ENCODE measurements around the gene FAM89B.
A peak's percentile ranks its signal among the peaks of the same experiment; 100 is the strongest.

The FAM89B gene

DNA sequence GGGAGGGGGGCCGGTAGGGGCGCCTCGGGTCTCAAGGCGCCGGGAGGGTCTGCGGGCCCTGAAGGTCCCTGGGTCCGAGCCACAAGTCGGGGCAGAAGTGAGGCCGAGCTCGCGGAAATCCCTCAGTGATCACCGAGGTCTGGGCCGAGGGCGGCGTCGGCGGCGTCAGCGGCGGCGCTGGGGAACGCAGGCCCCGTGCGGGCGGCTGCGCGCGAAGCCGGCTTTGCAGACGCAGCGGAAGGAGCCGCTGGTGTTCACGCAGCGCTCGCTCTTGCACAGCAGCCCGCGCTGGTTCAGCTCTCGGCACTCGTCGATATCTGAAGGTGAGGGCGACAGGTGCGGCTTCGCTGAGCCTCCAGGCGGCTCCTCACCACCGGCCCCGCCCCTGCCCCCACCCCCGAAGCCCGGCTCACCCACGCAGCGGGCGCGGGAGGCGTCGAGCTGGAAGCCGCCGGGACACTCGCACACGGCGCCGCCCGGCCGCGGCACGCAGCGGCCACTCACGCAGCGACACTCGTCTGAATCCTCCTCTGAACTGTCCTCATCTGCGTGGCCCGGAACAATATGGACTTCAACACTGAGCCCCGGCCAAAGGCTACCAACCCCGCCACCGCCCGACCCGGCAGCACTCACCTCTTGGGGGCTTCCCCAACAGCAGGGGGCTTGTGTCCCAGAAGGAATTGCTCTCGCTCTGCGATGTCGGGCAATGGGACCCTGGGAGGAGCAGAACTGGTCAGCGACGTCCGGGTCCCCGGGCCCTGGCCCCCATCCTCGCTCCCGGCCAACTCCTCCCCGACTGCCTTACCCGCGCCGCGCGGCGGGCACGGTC, 33.2 kb upstream of the FAM89B start:
- DNase-seq (ENCODE audit: low read depth) = no peak

GRCh38 chr11:65539744-65540289, 32.5 kb upstream of the FAM89B start:
- DNase-seq (ENCODE audit: low read depth) = no peak

DNA sequence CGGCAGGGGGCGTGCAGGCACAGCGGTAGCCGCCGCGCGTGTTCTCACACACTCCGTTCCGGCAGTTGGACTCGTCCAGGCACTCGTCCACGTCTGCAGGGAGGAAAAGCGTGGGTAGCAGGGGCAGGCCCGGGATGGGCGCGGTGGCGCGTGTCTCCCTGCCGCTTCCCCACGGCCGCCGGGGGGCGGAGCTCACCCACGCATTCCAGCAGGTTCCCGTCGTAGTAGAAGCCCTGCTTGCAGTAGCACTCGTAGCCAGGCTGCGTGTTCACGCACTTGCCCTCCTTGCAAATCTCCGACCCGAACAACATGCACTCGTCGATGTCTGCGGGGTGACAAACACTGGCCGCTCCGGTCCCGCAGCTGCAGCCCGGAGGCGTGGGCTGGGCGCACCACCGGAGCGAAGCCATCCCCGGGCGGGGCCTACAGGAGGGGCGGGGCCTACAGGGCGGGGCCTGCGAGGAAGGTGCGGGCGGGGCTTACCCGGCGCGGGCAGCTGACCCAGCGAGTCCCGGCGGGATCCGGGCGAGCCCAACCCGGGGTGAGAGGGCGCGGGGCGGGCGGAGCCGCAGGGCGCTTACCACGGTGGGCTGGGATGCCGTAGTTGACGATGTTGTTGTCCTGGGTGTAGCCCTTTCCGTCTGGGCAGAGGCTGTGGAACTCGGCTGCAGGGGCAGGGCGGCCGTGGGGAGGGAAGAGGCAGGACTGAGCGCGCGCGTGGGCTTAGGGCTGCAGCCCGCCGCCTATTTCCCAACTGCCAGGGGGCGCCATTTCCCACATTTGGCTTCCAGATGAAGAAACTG, 31.8 kb upstream of the FAM89B start:
- DNase-seq (ENCODE audit: low read depth) = peak; percentile 75

- no peak for DNase-seq (ENCODE audit: low read depth)
Measured at GRCh38 chr11:65541093-65541982, 31.0 kb upstream of the FAM89B start.

DNA sequence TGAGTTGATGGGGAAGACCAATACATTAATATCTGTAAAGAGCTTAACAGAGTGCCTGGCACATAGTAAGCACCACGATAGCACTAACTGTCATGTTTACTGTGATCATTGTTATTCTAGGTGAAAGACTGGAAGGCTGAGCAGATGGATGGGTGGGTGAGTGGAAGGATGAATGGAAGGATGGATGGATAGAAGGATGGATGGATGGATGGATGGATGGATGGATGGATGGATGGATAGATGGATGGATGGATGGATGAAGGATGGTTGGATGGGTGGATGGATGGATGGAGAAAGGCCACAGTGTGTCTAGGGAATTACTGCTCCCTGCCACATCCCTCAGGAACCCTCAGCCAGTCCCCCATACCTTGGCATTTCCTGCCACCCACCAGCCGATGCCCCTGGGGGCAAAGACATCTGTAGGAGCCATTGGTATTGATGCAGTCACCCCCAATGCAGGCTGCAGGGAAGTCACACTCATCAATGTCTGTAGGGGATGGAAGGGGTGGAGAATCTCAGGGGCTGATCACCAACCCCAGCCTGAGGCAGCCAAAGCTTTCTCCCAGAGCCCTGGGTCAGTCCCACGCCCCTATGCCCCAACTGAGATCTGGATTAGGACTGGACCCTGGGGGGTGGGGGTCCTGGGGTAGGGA, 29.5 kb upstream of the FAM89B start:
- DNase-seq (ENCODE audit: low read depth) = no peak

DNA sequence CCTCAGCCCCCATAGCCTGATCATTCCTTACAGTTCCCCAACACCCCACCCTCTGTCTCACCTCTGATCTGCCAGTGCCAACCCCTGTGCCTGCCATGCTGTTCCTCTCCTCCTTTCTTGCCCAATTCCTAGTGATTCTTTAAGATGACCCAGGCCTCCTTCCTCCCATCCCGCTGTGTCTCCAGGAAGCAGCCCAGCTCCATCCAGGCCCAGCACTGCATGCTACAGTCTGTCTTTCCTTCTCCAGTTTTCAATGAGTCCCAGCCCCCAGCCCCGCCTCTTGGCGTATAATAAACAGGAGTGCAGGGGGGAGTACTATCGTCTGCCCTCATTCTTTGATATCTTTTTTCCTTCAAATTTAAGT, 26.5 kb upstream of the FAM89B start:
- DNase-seq (ENCODE audit: low read depth) = no peak

DNA sequence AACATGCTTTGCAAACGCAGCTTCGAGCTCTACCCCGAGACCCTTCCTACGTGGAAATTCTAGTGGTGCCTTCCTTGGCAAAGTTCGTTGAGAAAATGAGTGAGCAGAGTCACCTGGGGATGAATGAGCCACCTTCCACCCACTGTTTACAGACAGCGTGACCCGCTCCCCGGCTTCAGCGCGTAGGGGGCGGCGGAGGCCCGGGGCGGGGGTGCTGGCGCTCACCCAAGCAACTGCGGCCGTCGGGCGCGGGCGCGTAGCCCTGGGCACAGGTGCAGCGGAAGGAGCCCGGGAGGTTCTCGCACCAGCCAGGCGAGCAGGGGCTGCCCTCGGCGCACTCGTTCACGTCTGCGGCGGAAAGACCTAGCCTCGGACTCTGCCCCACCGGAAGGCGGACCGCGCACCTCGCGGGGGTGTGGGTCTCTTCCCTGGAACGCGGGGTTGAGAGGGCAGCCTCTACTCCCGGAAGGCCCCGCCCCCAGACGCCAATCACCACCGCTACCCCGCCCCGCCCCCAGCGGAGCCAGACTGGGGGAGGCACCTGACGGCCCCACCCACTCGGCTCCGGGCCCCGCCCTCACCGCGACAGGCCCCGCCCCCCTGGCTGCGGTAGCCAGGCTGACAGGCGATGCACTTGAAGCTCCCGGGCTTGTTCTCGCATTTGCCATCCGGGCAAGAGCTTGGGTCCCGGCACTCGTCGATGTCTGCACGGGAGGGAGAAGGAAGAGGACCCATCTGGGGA, 25.9 kb upstream of the FAM89B start:
- peak; percentile 98 for DNase-seq (ENCODE audit: low read depth)

DNA sequence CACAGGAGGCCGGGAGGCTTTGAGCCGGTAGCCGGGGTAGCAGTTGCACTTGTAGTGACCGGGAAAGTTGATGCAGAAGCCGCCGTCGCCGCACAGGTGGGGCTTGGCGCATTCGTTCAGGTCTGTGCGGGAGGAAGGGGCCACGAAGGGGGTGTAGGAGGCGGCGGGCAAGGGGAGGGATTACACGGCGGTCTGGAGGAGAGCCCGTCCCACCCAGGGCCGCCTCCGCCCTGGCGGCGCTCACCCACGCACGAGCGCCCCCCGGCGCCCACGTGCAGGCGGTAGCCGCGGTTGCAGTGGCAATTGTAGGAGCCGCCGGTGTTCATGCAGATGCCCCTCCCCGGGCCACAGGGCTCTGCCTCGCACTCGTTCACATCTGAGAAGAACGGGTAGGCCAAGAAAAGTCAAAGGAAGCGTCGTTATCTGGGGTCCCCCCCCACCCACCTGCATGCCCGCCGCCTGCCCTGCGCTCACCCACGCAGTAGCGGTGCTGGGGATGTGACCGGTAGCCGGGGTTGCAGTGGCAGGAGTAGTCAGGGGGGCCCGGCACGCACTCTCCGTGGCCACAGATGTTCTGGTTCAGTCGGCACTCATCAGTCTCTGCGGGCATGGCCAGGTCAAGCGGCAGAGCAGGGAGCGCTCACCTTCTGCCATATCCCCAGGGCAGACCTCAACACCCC, 24.8 kb upstream of the FAM89B start:
- DNase-seq (ENCODE audit: low read depth) = peak; percentile 38

DNA sequence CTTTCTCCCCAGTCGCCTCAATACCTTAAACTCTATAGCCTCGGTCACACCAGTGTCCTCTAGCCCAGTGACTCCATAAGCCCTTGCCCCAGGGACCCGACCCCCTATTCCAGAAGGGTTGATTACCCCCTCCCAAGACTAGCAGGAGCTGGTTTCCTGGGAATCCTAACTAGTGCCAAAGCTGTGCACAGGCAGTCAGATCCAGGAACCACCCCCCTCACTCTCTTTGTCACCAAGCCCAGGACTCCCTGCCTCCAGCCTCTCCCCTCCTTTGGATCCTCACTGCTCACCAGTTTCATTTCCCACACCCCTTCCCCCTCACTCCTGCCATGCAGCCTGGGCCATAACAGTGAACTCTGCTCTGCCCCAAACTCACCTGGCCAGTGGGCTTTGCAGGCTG, 23.9 kb upstream of the FAM89B start:
- DNase-seq (ENCODE audit: low read depth) = no peak

GRCh38 chr11:65549096-65549495, 23.2 kb upstream of the FAM89B start:
- no peak for DNase-seq (ENCODE audit: low read depth)

DNA sequence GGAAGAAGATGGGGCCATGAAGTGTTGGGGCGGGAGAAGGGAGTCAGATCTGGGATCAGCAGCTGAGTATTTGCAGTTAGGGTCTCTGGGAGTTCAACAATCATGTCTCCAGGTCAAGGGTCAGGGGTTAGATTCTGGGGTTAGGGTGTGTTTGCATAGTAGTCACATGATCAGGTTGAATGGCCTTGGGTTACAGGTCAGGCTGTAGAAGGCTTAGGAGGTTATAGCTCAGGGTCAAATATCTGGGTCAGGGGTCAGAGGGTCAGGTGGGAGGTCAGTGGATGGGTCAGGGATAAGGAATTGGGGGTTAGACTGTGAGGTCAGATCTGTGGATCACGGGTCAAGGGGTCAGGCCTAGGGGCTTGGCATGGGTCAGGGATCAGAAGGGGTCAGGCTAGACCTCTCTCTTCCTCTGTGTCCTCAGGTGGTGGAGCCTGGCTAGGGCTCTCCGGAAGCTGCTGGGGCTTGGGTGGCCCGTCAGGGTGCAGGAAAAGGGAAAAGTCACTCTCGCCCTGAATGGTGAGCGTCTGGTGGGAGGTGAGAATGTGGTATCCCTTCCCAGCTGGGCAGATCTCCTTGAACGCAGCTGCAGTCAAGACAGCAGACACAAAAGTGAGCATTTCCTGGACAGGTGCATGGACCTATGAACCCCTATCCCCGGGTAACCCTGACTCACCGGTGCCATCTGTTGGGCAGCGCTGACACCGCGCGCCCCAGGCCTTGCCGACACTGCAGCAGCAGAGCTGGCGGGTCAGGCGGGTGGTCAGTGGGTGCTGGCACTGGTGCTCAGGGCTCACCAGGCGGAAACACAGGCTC, 20.6 kb upstream of the FAM89B start:
- peak; percentile 50 for DNase-seq (ENCODE audit: low read depth)

DNA sequence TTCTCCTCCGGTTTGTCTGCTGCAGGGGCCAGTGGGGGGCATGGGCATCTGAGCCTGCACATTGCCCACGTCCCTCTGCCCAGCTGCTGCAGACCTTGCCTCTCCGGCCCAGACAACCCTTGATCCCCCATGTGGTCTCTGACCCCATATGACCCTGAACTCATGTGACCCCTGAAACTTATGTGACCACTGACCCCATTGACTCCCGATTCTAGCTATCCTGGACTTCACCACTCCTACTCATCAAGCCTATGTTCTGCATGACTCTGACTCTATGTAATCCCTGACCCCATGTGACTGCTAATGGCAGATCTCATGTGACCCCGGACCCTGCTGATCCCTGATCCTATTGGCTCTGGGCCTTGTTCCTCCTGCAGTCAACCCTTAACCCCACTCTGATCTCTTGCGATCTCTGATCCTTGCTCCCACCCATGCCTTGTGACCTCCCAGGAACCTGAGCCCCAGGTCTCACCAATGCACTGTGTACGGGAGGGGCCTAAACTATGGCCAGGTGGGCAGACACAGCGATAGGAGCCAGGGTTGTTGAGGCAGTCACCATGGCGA, 19.9 kb upstream of the FAM89B start:
- DNase-seq (ENCODE audit: low read depth) = no peak

GRCh38 chr11:65553301-65554001, 18.9 kb upstream of the FAM89B start:
- peak; percentile 72 for DNase-seq (ENCODE audit: low read depth)

GRCh38 chr11:65554057-65554818, 18.1 kb upstream of the FAM89B start:
- no peak for DNase-seq (ENCODE audit: low read depth)

DNA sequence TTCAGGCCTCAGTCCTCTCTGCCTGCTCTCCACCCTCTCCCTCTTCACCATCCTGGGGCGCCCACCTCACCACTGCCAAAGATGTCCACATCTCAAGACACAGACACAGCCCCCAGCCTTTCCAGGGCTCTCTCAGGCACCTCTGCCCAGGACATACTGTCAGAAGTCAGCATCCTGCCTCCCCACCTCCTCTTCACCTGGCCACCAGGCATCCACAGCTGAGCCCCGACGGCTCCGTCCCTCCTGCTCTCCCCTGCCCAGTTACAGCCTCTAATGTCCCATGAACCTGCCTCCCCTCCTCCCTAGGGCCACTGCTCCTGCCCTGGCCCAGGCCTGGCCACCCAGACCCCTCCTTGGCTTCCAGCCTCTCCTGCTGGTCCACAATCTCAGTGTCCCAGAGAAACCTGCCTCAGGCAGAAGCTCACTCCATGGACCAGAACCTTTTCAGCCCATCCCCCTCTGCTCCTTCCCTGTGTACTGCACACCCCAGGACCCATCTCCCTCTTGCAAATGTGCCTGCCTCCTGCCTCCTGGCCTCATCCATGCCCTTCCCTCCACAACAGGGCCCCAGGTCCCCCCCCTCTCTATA, 17.4 kb upstream of the FAM89B start:
- DNase-seq (ENCODE audit: low read depth) = no peak

- no peak for DNase-seq (ENCODE audit: low read depth)
Measured at GRCh38 chr11:65555693-65556231, 16.6 kb upstream of the FAM89B start.
